HG03565 (cell line): ENCODE results near the gene C11orf52.

Source experiments
- ATAC-seq: cut with Tn5 transposase; IDR thresholded peaks from one replicate; pipeline ENCODE4 v1.9.1; 2021; ENCODE audit warnings: mild to moderate bottlenecking, moderate library complexity; ENCODE audit not compliant: unreplicated experiment

The C11orf52 gene

GRCh38 chr11:111974446-111974845, 55.7 kb downstream of the C11orf52 start:
- ATAC-seq, result no peak

GRCh38 chr11:111975076-111975806, 56.5 kb downstream of the C11orf52 start:
- ATAC-seq, result no peak

- ATAC-seq, result no peak
Measured at GRCh38 chr11:111976119-111976766, 57.5 kb downstream of the C11orf52 start.
